ENCODE measurements around the gene CDH15. TPM values are rescaled to one million over a fixed set of nuclear protein-coding genes. Genes with fewer than 3 reads are reported as not detected.

The CDH15 gene
- total and polyA plus RNA-seq, 2 of the 13 experiments (the other 11 are each of a cell fraction or from before 2014, with no cell fraction given): 0.74 to 2.2 TPM

DNA sequence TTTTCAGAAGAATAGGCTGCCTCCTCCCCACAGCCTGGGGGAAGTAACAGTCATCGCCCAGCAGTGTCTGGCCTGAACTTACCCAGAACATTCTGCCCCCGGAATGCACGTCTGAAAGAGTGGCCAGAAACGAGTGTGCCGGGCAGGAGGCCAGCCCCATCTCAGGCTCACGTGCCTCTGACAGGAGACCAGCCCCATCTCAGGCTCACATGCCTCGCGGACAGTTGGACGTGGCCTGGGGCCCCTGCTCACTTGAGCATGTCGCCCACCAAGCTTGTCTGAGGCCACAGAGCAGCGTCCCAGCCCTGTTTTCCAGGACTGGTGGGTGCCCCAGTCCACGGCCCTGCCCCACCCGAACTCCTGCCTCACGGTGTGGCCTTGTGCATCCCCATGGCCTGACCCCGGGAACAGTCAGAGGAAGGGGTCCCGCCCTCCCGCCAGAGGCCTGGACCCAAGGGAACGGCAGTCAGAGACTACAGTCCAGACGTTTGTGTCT is 16.3 kb upstream of the CDH15 start (continued):
- TF ChIP-seq SP1 (IDR thresholded peaks at IDR 0.05) (no peak), SP1 (CRISPR knock-in tag; IDR thresholded peaks at IDR 0.05) (no peak), ZMYM3 (CRISPR knock-in tag; IDR thresholded peaks at IDR 0.05) (no peak), STAG1 (CRISPR knock-in tag; IDR thresholded peaks at IDR 0.05) (no peak), AGO2 (optimal IDR thresholded peaks at IDR 0.05; ENCODE audit: low read depth, low read length) (peak; percentile 72), ATRX (CRISPR knock-in tag; IDR thresholded peaks at IDR 0.05; ENCODE audit: borderline replicate concordance) (no peak), ZNF703 (CRISPR knock-in tag; IDR thresholded peaks at IDR 0.05; ENCODE audit: borderline replicate concordance) (no peak), POLR2AphosphoS2 (IDR thresholded peaks at IDR 0.05; ENCODE audit: low read depth, low read length) (no peak), WIZ (CRISPR knock-in tag; IDR thresholded peaks at IDR 0.05) (no peak), SRY (CRISPR knock-in tag; IDR thresholded peaks at IDR 0.05) (no peak), NFATC3 (CRISPR knock-in tag; IDR thresholded peaks at IDR 0.05) (no peak), ISL2 (CRISPR knock-in tag; IDR thresholded peaks at IDR 0.05) (no peak), ONECUT2 (CRISPR knock-in tag; IDR thresholded peaks at IDR 0.05) (no peak), HMGA1 (CRISPR knock-in tag; conservative IDR thresholded peaks at IDR 0.05) (no peak), CCDC6 (CRISPR knock-in tag; IDR thresholded peaks at IDR 0.05) (no peak), HNRNPLL (IDR thresholded peaks at IDR 0.05; ENCODE audit: low read depth, low read length, poor library complexity, severe bottlenecking) (no peak), ZXDC (CRISPR knock-in tag; IDR thresholded peaks at IDR 0.05) (no peak; the same call in 1 of the 2 replicates), GABPA (IDR thresholded peaks at IDR 0.05; ENCODE audit: low read depth, low read length) (no peak), GABPA (CRISPR knock-in tag; IDR thresholded peaks at IDR 0.05; ENCODE audit: low read depth) (no peak), KAT2B (IDR thresholded peaks at IDR 0.05; ENCODE audit: borderline replicate concordance, low read depth, low read length) (no peak), ZNF737 (CRISPR knock-in tag; IDR thresholded peaks at IDR 0.05; ENCODE audit: borderline replicate concordance) (0 out of 2 replicates have a peak, but pooled peaks have one; percentile 71), ELF3 (CRISPR knock-in tag; IDR thresholded peaks at IDR 0.05) (no peak), SOX6 (IDR thresholded peaks at IDR 0.05) (no peak), SOX6 (CRISPR knock-in tag; IDR thresholded peaks at IDR 0.05) (peak; percentile 18; the same call in 1 of the 2 replicates)
- TF ChIP-seq, protein P1, sequence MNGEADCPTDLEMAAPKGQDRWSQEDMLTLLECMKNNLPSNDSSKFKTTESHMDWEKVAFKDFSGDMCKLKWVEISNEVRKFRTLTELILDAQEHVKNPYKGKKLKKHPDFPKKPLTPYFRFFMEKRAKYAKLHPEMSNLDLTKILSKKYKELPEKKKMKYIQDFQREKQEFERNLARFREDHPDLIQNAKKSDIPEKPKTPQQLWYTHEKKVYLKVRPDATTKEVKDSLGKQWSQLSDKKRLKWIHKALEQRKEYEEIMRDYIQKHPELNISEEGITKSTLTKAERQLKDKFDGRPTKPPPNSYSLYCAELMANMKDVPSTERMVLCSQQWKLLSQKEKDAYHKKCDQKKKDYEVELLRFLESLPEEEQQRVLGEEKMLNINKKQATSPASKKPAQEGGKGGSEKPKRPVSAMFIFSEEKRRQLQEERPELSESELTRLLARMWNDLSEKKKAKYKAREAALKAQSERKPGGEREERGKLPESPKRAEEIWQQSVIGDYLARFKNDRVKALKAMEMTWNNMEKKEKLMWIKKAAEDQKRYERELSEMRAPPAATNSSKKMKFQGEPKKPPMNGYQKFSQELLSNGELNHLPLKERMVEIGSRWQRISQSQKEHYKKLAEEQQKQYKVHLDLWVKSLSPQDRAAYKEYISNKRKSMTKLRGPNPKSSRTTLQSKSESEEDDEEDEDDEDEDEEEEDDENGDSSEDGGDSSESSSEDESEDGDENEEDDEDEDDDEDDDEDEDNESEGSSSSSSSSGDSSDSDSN (CRISPR knock-in tag; IDR thresholded peaks at IDR 0.05): peak; percentile 16; the same call in 1 of the 2 replicates
- TF ChIP-seq, protein P2, sequence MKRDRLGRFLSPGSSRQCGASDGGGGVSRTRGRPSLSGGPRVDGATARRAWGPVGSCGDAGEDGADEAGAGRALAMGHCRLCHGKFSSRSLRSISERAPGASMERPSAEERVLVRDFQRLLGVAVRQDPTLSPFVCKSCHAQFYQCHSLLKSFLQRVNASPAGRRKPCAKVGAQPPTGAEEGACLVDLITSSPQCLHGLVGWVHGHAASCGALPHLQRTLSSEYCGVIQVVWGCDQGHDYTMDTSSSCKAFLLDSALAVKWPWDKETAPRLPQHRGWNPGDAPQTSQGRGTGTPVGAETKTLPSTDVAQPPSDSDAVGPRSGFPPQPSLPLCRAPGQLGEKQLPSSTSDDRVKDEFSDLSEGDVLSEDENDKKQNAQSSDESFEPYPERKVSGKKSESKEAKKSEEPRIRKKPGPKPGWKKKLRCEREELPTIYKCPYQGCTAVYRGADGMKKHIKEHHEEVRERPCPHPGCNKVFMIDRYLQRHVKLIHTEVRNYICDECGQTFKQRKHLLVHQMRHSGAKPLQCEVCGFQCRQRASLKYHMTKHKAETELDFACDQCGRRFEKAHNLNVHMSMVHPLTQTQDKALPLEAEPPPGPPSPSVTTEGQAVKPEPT (CRISPR knock-in tag; IDR thresholded peaks at IDR 0.05; ENCODE audit: low read depth): no peak
